ENCODE results near the gene MAPK12. TPM values are rescaled to one million over a fixed set of nuclear protein-coding genes. Genes with fewer than 3 reads are reported as not detected.

The MAPK12 gene
- total and polyA plus RNA-seq, 2 experiments from 2014 or later, result 20.7 to 28.7 TPM

GRCh38 chr22:50292643-50293440 lies 31.4 kb upstream of the MAPK12 start:
- Histone ChIP-seq H4K20me1 (ENCODE audit: insufficient read depth) (no peaks in the 10 kb centered on the region), H3F3A (ENCODE audit: insufficient read depth) (peaks cover 9% of the 10 kb centered on the region; the same call in 1 of the 2 replicates), H3K9me2 (ENCODE audit: insufficient read depth) (no peaks in the 10 kb centered on the region), H3K79me2 (ENCODE audit: insufficient read depth) (peaks cover 99% of the 10 kb centered on the region), H3K27ac (peak overlapping the region; percentile 66), H3K4me3 (peak overlapping the region; percentile 56), H3K36me3 (ENCODE audit: low read depth) (peaks cover 8% of the 10 kb centered on the region; the same call in 1 of the 2 replicates), H2AFZ (no peak overlapping the region), H3K9ac (peak overlapping the region; percentile 71), H3K4me2 (ENCODE audit: unreplicated experiment) (peak overlapping the region; percentile 69), H3K9me3 (ENCODE audit: low read depth) (no peaks in the 10 kb centered on the region), H3K27me3 (replicated peaks; ENCODE audit: insufficient read depth) (no peaks in the 10 kb centered on the region), H3K4me1 (ENCODE audit: insufficient read depth) (peaks cover 20% of the 10 kb centered on the region)
- DNase-seq, result no peak
- in situ Hi-C loops (cut with MboI), result no loop called here
- WGBS, 2 experiments (ENCODE audit: low coverage in 1 of 2, low lambda C conversion rate in 2 of 2, missing lambda C conversion rate in 2 of 2), result 56 to 67% methylated on average over 21 to 29 of the region's 29 CpGs
- TF ChIP-seq EZH2phosphoT487 (IDR thresholded peaks at IDR 0.05; ENCODE audit: insufficient read depth, low read depth) (no peak), EZH2 (IDR thresholded peaks at IDR 0.05; ENCODE audit: insufficient read depth, poor library complexity, severe bottlenecking) (no peak)

- H3K4me3 ChIP-seq, result no peak overlapping the region
- 93 to 94% methylated on average over 31 to 37 of the region's 37 CpGs for whole genome bisulfite sequencing, 2 experiments (ENCODE audit: low coverage in 1 of 2, low lambda C conversion rate in 2 of 2, missing lambda C conversion rate in 2 of 2)
Observed at GRCh38 chr22:50289942-50290630, 28.6 kb upstream of the MAPK12 start.

GRCh38 chr22:50289151-50289941 lies 27.9 kb upstream of the MAPK12 start:
- no peaks in the 10 kb centered on the region for H3K27me3 ChIP-seq (replicated peaks; ENCODE audit: insufficient read depth)

More at GRCh38 chr22:50289942-50290630, 28.6 kb upstream of the MAPK12 start:
- Histone ChIP-seq H3K4me2 (ENCODE audit: unreplicated experiment) (no peak overlapping the region), H3K36me3 (ENCODE audit: low read depth) (peaks cover 14% of the 10 kb centered on the region; the same call in 1 of the 2 replicates), H4K20me1 (ENCODE audit: insufficient read depth) (no peaks in the 10 kb centered on the region), H3K9ac (no peak overlapping the region), H3K4me1 (ENCODE audit: insufficient read depth) (peaks cover 20% of the 10 kb centered on the region), H3K27ac (no peak overlapping the region), H2AFZ (no peak overlapping the region), H3K79me2 (ENCODE audit: insufficient read depth) (peaks cover 94% of the 10 kb centered on the region), H3F3A (ENCODE audit: insufficient read depth) (no peaks in the 10 kb centered on the region), H3K9me2 (ENCODE audit: insufficient read depth) (no peaks in the 10 kb centered on the region), H3K9me3 (ENCODE audit: low read depth) (no peaks in the 10 kb centered on the region), H3K27me3 (replicated peaks; ENCODE audit: insufficient read depth) (no peaks in the 10 kb centered on the region)
- TF ChIP-seq EZH2 (IDR thresholded peaks at IDR 0.05; ENCODE audit: insufficient read depth, poor library complexity, severe bottlenecking), result no peak
- TF ChIP-seq EZH2phosphoT487 (IDR thresholded peaks at IDR 0.05; ENCODE audit: insufficient read depth, low read depth), result no peak
- no peak for DNase-seq
- in situ Hi-C loops (cut with MboI), result no loop called here

GRCh38 chr22:50287731-50288130 lies 26.2 kb upstream of the MAPK12 start:
- Histone ChIP-seq H3K27ac (no peak overlapping the region), H3K27me3 (replicated peaks; ENCODE audit: insufficient read depth) (no peaks in the 10 kb centered on the region), H3F3A (ENCODE audit: insufficient read depth) (no peaks in the 10 kb centered on the region), H3K36me3 (ENCODE audit: low read depth) (peaks cover 14% of the 10 kb centered on the region; the same call in 1 of the 2 replicates), H3K9me3 (ENCODE audit: low read depth) (no peaks in the 10 kb centered on the region), H3K9ac (no peak overlapping the region), H3K4me2 (ENCODE audit: unreplicated experiment) (no peak overlapping the region), H2AFZ (no peak overlapping the region), H3K4me3 (no peak overlapping the region), H3K9me2 (ENCODE audit: insufficient read depth) (no peaks in the 10 kb centered on the region), H3K79me2 (ENCODE audit: insufficient read depth) (peaks cover 77% of the 10 kb centered on the region), H3K4me1 (ENCODE audit: insufficient read depth) (peaks cover 6% of the 10 kb centered on the region), H4K20me1 (ENCODE audit: insufficient read depth) (no peaks in the 10 kb centered on the region)
- TF ChIP-seq EZH2phosphoT487 (IDR thresholded peaks at IDR 0.05; ENCODE audit: insufficient read depth, low read depth), result no peak
- no peak for TF ChIP-seq EZH2 (IDR thresholded peaks at IDR 0.05; ENCODE audit: insufficient read depth, poor library complexity, severe bottlenecking)
- in situ Hi-C loops (cut with MboI), result no loop called here
- 92 to 94% methylated on average over 28 to 31 of the region's 31 CpGs for WGBS, 2 experiments (ENCODE audit: low coverage in 1 of 2, low lambda C conversion rate in 2 of 2, missing lambda C conversion rate in 2 of 2)
- DNase-seq, result no peak

More at GRCh38 chr22:50289151-50289941, 27.9 kb upstream of the MAPK12 start:
- no peak for DNase-seq
- H3K27ac ChIP-seq, result no peak overlapping the region
- no peak overlapping the region for H3K4me3 ChIP-seq
- TF ChIP-seq EZH2 (IDR thresholded peaks at IDR 0.05; ENCODE audit: insufficient read depth, poor library complexity, severe bottlenecking), result no peak
- no peak for TF ChIP-seq EZH2phosphoT487 (IDR thresholded peaks at IDR 0.05; ENCODE audit: insufficient read depth, low read depth)
- no peaks in the 10 kb centered on the region for H4K20me1 ChIP-seq (ENCODE audit: insufficient read depth)
- no peaks in the 10 kb centered on the region for H3K9me2 ChIP-seq (ENCODE audit: insufficient read depth)
- H3F3A ChIP-seq (ENCODE audit: insufficient read depth), result no peaks in the 10 kb centered on the region
- no peak overlapping the region for H3K4me2 ChIP-seq (ENCODE audit: unreplicated experiment)
- peaks cover 92% of the 10 kb centered on the region for H3K79me2 ChIP-seq (ENCODE audit: insufficient read depth)
- H3K9me3 ChIP-seq (ENCODE audit: low read depth), result no peaks in the 10 kb centered on the region
- peaks cover 19% of the 10 kb centered on the region for H3K4me1 ChIP-seq (ENCODE audit: insufficient read depth)
- no peak overlapping the region for H2AFZ ChIP-seq
- H3K36me3 ChIP-seq (ENCODE audit: low read depth), result peaks cover 14% of the 10 kb centered on the region; the same call in 1 of the 2 replicates
- H3K9ac ChIP-seq, result no peak overlapping the region
- in situ Hi-C loops (cut with MboI), result no loop called here
- 95 to 97% methylated on average over 52 of the region's 57 CpGs for WGBS, 2 experiments (ENCODE audit: low coverage in 1 of 2, low lambda C conversion rate in 2 of 2, missing lambda C conversion rate in 2 of 2)

All from GM23248 (cell line).